ENCODE measurements around the gene KCNJ6.

The KCNJ6 gene

DNA sequence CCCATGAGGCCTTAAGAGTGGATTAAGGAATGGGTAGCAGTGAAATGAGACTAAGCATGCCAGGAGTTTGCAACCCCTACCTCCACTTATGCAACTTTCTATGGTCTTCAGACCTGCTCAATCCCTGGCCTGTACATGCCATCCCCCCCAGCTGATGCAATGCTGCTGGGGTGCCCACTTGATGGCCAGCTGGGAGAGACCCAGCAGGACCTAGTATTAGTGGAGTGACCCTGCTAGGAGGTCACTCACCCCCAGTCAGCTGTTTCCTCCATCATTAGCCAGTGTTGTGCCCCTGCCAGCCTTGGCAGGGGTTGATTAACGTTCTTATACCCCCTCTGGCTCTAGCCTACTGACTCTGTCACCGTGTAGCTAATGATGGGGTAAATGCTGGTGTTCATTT lies 313.1 kb downstream of the KCNJ6 start:
- Histone ChIP-seq H3K4me1 (ENCODE audit: control insufficient read depth, insufficient read depth, low read depth, low read length) (no peaks in the 10 kb centered on the region), H2BK12ac (ENCODE audit: low read length in 2 of 2) (no peak overlapping the region), H3K4ac (ENCODE audit: low read depth in 1 of 2, low read length in 2 of 2) (no peak overlapping the region), H2BK15ac (ENCODE audit: low read depth, poor library complexity, severe bottlenecking) (no peak overlapping the region), H3K23ac (ENCODE audit: low read length in 2 of 2) (no peak overlapping the region), H3K27ac (ENCODE audit: low read length, poor library complexity, severe bottlenecking) (no peak overlapping the region), H2BK120ac (ENCODE audit: low read depth, low read length) (no peak overlapping the region), H3K4me2 (ENCODE audit: low read length, poor library complexity, severe bottlenecking) (no peak overlapping the region), H2BK5ac (ENCODE audit: low read depth, low read length, poor library complexity, severe bottlenecking) (no peak overlapping the region), H3K18ac (ENCODE audit: low read depth in 1 of 2, low read length in 2 of 2) (no peak overlapping the region), H4K8ac (ENCODE audit: low read length) (no peak overlapping the region), H4K91ac (ENCODE audit: low read length) (no peak overlapping the region), H2AFZ (ENCODE audit: low read depth, low read length) (no peak overlapping the region), H3K9me3 (ENCODE audit: control insufficient read depth, low read length) (peaks cover 5% of the 10 kb centered on the region), H3K79me1 (replicated peaks; ENCODE audit: low read length, poor library complexity, severe bottlenecking) (no peaks in the 10 kb centered on the region), H2AK5ac (ENCODE audit: low read length, severe bottlenecking) (no peak overlapping the region), H3K27me3 (ENCODE audit: control insufficient read depth in 1 of 2, insufficient read depth in 1 of 2, low read length in 2 of 2) (peaks cover 0 to 54% of the 10 kb centered on the region in 2 experiments), H3K4me3 (ENCODE audit: insufficient read depth in 1 of 2, low read depth in 1 of 2, low read length in 2 of 2) (no peak overlapping the region), H3K36me3 (ENCODE audit: control insufficient read depth in 1 of 2, insufficient read depth in 2 of 2, low read depth in 1 of 2, low read length in 2 of 2) (no peaks in the 10 kb centered on the region), H3K14ac (ENCODE audit: low read length in 2 of 2) (no peak overlapping the region), H3K9ac (ENCODE audit: low read length) (no peak overlapping the region)
- WGBS, result 60% methylated on average over 2 of the region's 2 CpGs
- DNase-seq, result no peak

DNA sequence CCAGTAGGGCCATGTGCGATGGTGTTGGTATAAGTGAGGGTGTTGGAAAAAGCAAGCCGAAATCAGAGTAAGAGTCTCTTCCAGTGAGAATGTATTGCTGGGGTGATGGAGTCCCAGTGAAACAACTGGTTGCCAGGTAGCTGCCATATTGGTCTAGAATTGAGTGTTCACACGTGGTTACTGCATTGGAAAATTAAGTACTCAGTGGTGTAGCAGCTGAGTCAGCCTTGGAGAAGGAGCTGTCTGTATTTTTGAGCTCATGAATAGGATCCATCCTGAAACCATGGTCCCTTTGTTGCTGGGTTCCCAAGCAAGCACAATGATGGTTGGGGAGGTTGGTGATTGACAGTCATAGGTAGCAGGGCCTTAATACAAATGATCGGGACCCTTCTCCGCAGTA lies 314.3 kb downstream of the KCNJ6 start:
- H2AK5ac ChIP-seq (ENCODE audit: low read length, severe bottlenecking), result no peak overlapping the region
- H3K23ac ChIP-seq (ENCODE audit: low read length in 2 of 2), result no peak overlapping the region
- no peak overlapping the region for H3K14ac ChIP-seq (ENCODE audit: low read length in 2 of 2)
- 81% methylated on average over 5 of the region's 5 CpGs for WGBS
- H3K27me3 ChIP-seq (ENCODE audit: control insufficient read depth in 1 of 2, insufficient read depth in 1 of 2, low read length in 2 of 2), result peaks cover 0 to 54% of the 10 kb centered on the region in 2 experiments
- no peak overlapping the region for H2BK15ac ChIP-seq (ENCODE audit: low read depth, poor library complexity, severe bottlenecking)
- no peak overlapping the region for H2BK5ac ChIP-seq (ENCODE audit: low read depth, low read length, poor library complexity, severe bottlenecking)
- H3K9ac ChIP-seq (ENCODE audit: low read length), result no peak overlapping the region
- H2BK120ac ChIP-seq (ENCODE audit: low read depth, low read length), result no peak overlapping the region
- no peak overlapping the region for H2AFZ ChIP-seq (ENCODE audit: low read depth, low read length)
- H4K91ac ChIP-seq (ENCODE audit: low read length), result no peak overlapping the region
- no peaks in the 10 kb centered on the region for H3K79me1 ChIP-seq (replicated peaks; ENCODE audit: low read length, poor library complexity, severe bottlenecking)
- H3K4me1 ChIP-seq (ENCODE audit: control insufficient read depth, insufficient read depth, low read depth, low read length), result no peaks in the 10 kb centered on the region
- no peak for DNase-seq
- H3K4me3 ChIP-seq (ENCODE audit: insufficient read depth in 1 of 2, low read depth in 1 of 2, low read length in 2 of 2), result no peak overlapping the region
- no peak overlapping the region for H3K4ac ChIP-seq (ENCODE audit: low read depth in 1 of 2, low read length in 2 of 2)
- H4K8ac ChIP-seq (ENCODE audit: low read length), result no peak overlapping the region
- no peak overlapping the region for H3K4me2 ChIP-seq (ENCODE audit: low read length, poor library complexity, severe bottlenecking)
- peaks cover 5% of the 10 kb centered on the region for H3K9me3 ChIP-seq (ENCODE audit: control insufficient read depth, low read length)
- no peak overlapping the region for H3K18ac ChIP-seq (ENCODE audit: low read depth in 1 of 2, low read length in 2 of 2)
- no peaks in the 10 kb centered on the region for H3K36me3 ChIP-seq (ENCODE audit: control insufficient read depth in 1 of 2, insufficient read depth in 2 of 2, low read depth in 1 of 2, low read length in 2 of 2)
- no peak overlapping the region for H3K27ac ChIP-seq (ENCODE audit: low read length, poor library complexity, severe bottlenecking)
- H2BK12ac ChIP-seq (ENCODE audit: low read length in 2 of 2), result no peak overlapping the region

DNA sequence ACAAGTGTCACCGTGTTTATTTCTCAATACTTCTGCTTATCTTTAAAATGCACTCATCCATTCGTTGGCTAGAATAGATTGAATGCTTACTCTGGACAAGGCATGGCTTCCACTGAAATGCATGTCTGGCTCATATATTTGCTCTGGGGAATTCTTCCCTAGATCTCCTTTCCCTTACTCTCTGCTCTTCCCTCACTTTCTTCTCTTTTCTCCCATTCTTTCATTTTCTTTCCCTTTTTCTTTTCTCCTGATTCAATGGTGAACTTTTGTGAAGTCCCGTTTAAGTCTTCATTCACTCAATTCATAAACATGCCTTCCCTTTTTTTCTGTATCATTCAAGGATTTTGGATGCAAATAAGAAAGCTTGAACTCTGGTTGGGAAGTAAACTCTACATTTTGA lies 315.2 kb downstream of the KCNJ6 start:
- peaks cover 5% of the 10 kb centered on the region for H3K9me3 ChIP-seq (ENCODE audit: control insufficient read depth, low read length)
- no peak overlapping the region for H3K4ac ChIP-seq (ENCODE audit: low read depth in 1 of 2, low read length in 2 of 2)
- no peak overlapping the region for H2BK120ac ChIP-seq (ENCODE audit: low read depth, low read length)
- no peak overlapping the region for H3K9ac ChIP-seq (ENCODE audit: low read length)
- H3K23ac ChIP-seq (ENCODE audit: low read length in 2 of 2), result no peak overlapping the region
- no peak overlapping the region for H2BK5ac ChIP-seq (ENCODE audit: low read depth, low read length, poor library complexity, severe bottlenecking)
- no peak overlapping the region for H4K8ac ChIP-seq (ENCODE audit: low read length)
- no peaks in the 10 kb centered on the region for H3K79me1 ChIP-seq (replicated peaks; ENCODE audit: low read length, poor library complexity, severe bottlenecking)
- no peaks in the 10 kb centered on the region for H3K4me1 ChIP-seq (ENCODE audit: control insufficient read depth, insufficient read depth, low read depth, low read length)
- no peak overlapping the region for H2BK15ac ChIP-seq (ENCODE audit: low read depth, poor library complexity, severe bottlenecking)
- H3K18ac ChIP-seq (ENCODE audit: low read depth in 1 of 2, low read length in 2 of 2), result no peak overlapping the region
- H3K14ac ChIP-seq (ENCODE audit: low read length in 2 of 2), result no peak overlapping the region
- H2AFZ ChIP-seq (ENCODE audit: low read depth, low read length), result no peak overlapping the region
- no peak overlapping the region for H2AK5ac ChIP-seq (ENCODE audit: low read length, severe bottlenecking)
- no peak overlapping the region for H3K4me3 ChIP-seq (ENCODE audit: insufficient read depth in 1 of 2, low read depth in 1 of 2, low read length in 2 of 2)
- no peak overlapping the region for H4K91ac ChIP-seq (ENCODE audit: low read length)
- DNase-seq, result no peak
- H3K36me3 ChIP-seq (ENCODE audit: control insufficient read depth in 1 of 2, insufficient read depth in 2 of 2, low read depth in 1 of 2, low read length in 2 of 2), result no peaks in the 10 kb centered on the region
- WGBS, result 91% methylated on average over 3 of the region's 3 CpGs
- H3K27ac ChIP-seq (ENCODE audit: low read length, poor library complexity, severe bottlenecking), result no peak overlapping the region
- H2BK12ac ChIP-seq (ENCODE audit: low read length in 2 of 2), result no peak overlapping the region
- no peak overlapping the region for H3K4me2 ChIP-seq (ENCODE audit: low read length, poor library complexity, severe bottlenecking)
- peaks cover 0 to 46% of the 10 kb centered on the region in 2 experiments for H3K27me3 ChIP-seq (ENCODE audit: control insufficient read depth in 1 of 2, insufficient read depth in 1 of 2, low read length in 2 of 2)

DNA sequence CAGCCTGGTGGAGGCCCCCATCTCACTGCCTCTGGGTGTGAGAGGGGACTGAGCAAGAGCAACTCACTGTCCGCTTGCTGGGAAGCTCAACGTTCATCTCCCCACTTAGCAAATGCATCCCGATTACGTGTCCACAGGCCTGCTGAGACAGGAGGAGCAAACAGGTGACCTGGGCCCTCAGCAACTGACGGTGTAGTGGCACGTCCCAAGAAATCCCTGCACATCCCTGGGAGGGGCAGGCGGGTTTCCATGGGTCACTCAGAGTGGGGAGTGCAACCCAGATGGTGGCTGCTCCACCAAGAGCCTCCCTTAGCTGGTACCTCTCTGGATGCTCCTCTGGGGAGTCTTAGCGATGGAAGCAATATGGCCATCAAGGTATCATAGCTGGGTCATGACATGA lies 320.3 kb downstream of the KCNJ6 start:
- Histone ChIP-seq H2BK120ac (ENCODE audit: low read depth, low read length) (no peak overlapping the region), H2BK12ac (ENCODE audit: low read length in 2 of 2) (no peak overlapping the region), H3K9me3 (ENCODE audit: control insufficient read depth, low read length) (peaks cover 5% of the 10 kb centered on the region), H3K27me3 (ENCODE audit: control insufficient read depth in 1 of 2, insufficient read depth in 1 of 2, low read length in 2 of 2) (peaks cover 0 to 66% of the 10 kb centered on the region in 2 experiments), H3K36me3 (ENCODE audit: control insufficient read depth in 1 of 2, insufficient read depth in 2 of 2, low read depth in 1 of 2, low read length in 2 of 2) (no peaks in the 10 kb centered on the region), H3K9ac (ENCODE audit: low read length) (no peak overlapping the region), H2AK5ac (ENCODE audit: low read length, severe bottlenecking) (no peak overlapping the region), H2BK15ac (ENCODE audit: low read depth, poor library complexity, severe bottlenecking) (no peak overlapping the region), H2BK5ac (ENCODE audit: low read depth, low read length, poor library complexity, severe bottlenecking) (no peak overlapping the region), H3K4me1 (ENCODE audit: control insufficient read depth, insufficient read depth, low read depth, low read length) (peaks cover 2% of the 10 kb centered on the region), H3K14ac (ENCODE audit: low read length in 2 of 2) (no peak overlapping the region), H4K8ac (ENCODE audit: low read length) (no peak overlapping the region), H3K4ac (ENCODE audit: low read depth in 1 of 2, low read length in 2 of 2) (no peak overlapping the region), H3K23ac (ENCODE audit: low read length in 2 of 2) (no peak overlapping the region), H4K91ac (ENCODE audit: low read length) (no peak overlapping the region), H3K79me1 (replicated peaks; ENCODE audit: low read length, poor library complexity, severe bottlenecking) (no peaks in the 10 kb centered on the region), H3K27ac (ENCODE audit: low read length, poor library complexity, severe bottlenecking) (no peak overlapping the region), H3K4me2 (ENCODE audit: low read length, poor library complexity, severe bottlenecking) (no peak overlapping the region), H3K18ac (ENCODE audit: low read depth in 1 of 2, low read length in 2 of 2) (no peak overlapping the region), H3K4me3 (ENCODE audit: insufficient read depth in 1 of 2, low read depth in 1 of 2, low read length in 2 of 2) (no peak overlapping the region), H2AFZ (ENCODE audit: low read depth, low read length) (no peak overlapping the region)
- no peak for DNase-seq
- WGBS, result 91% methylated on average over 8 of the region's 8 CpGs

All from mesenchymal stem cell (in vitro differentiated cells and primary cell).